CD8-positive, alpha-beta memory T cell (primary cell): Measurements from ENCODE around the gene HMGCS2. TPM values are rescaled to one million over a fixed set of nuclear protein-coding genes. Genes with fewer than 3 reads are reported as not detected.
A peak's percentile ranks its signal among the peaks of the same experiment; 100 is the strongest.

Experiments used
- CTCF ChIA-PET: fragments of 350-600 bp; sonication (Branson Sonifier 250); formaldehyde crosslinking; loops from one replicate; lab custom pipeline; 2021; ENCODE audit warnings: antibody characterized with exemption; lab: Charles Lee
- POLR2A ChIA-PET: fragments of 350-600 bp; sonication (Branson Sonifier 250); formaldehyde crosslinking; loops from one replicate; lab custom pipeline; 2021; ENCODE audit warnings: antibody characterized with exemption; lab: Charles Lee
- DNase-seq, 5 donors: peaks; one replicate each; pipeline versions ENCODE4 v3.0.0 to v3.0.0-alpha.2; 2020 to 2022; ENCODE audit warnings: mixed read lengths in 1 of 5
- H3K27ac ChIP-seq: one replicate; pipeline ENCODE4 v1.7.0; 2013; ENCODE audit warnings: low read depth, mild to moderate bottlenecking, low read length, moderate library complexity
- H3K27me3 ChIP-seq: 2 replicates; pipeline ENCODE4 v1.7.0; 2013; ENCODE audit warnings: low read length, mild to moderate bottlenecking; ENCODE audit not compliant: insufficient read depth, poor library complexity, severe bottlenecking
- H3K36me3 ChIP-seq: 2 replicates; pipeline ENCODE4 v1.7.0; 2013; ENCODE audit warnings: mild to moderate bottlenecking, low read length, moderate library complexity; ENCODE audit not compliant: insufficient read depth
- H3K4me1 ChIP-seq: 2 replicates; pipeline ENCODE4 v1.7.0; 2013; ENCODE audit warnings: mild to moderate bottlenecking, low read length, moderate library complexity; ENCODE audit not compliant: insufficient read depth
- H3K4me3 ChIP-seq: 2 replicates; pipeline ENCODE4 v1.7.0; 2013; ENCODE audit warnings: mild to moderate bottlenecking, low read length
- H3K9me3 ChIP-seq: 2 replicates; pipeline ENCODE4 v1.7.0; 2013; ENCODE audit warnings: mild to moderate bottlenecking, low read length
- H3K27ac Mint-ChIP-seq, 8 donors: one replicate each; pipeline ENCODE4 v1.8.0; 2020 to 2021; ENCODE audit warnings: mixed read lengths in 8 of 8, mild to moderate bottlenecking in 6 of 8, inconsistent platforms in 3 of 8, moderate library complexity in 3 of 8
- H3K27me3 Mint-ChIP-seq, 2 donors: one replicate each; pipeline ENCODE4 v1.8.0; 2020 to 2021; ENCODE audit warnings: mixed read lengths in 2 of 2, mild to moderate bottlenecking in 1 of 2, moderate library complexity in 1 of 2
- H3K36me3 Mint-ChIP-seq, 3 donors: one replicate each; pipeline ENCODE4 v1.8.0; 2020 to 2021; ENCODE audit warnings: mixed read lengths in 3 of 3, inconsistent platforms in 1 of 3, mild to moderate bottlenecking in 1 of 3
- H3K4me1 Mint-ChIP-seq, 3 donors: one replicate each; pipeline ENCODE4 v1.8.0; 2020 to 2021; ENCODE audit warnings: mixed read lengths in 3 of 3, inconsistent platforms in 1 of 3, mild to moderate bottlenecking in 1 of 3
- H3K4me3 Mint-ChIP-seq, 7 donors: one replicate each; pipeline ENCODE4 v1.8.0; 2020 to 2021; ENCODE audit warnings: mixed read lengths in 7 of 7, mild to moderate bottlenecking in 6 of 7, moderate library complexity in 4 of 7, inconsistent platforms in 2 of 7
- H3K9me3 Mint-ChIP-seq, 5 donors: one replicate each; pipeline ENCODE4 v1.8.0; 2020 to 2022; ENCODE audit warnings: mixed read lengths in 5 of 5, mild to moderate bottlenecking in 3 of 5, moderate library complexity in 2 of 5, inconsistent platforms in 1 of 5
- polyA plus RNA-seq: library from polyadenylated mRNA; unstranded; fragments of 300-500 nt; fragmentation: Illumina TruSeq; gene quantifications from one replicate; pipeline ENCODE4 v1.2.3, GENCODE V29; 2021
- total RNA-seq, 2 experiments: library from RNA; stranded (reverse); gene quantifications; one replicate each; pipeline ENCODE4 v1.2.3, GENCODE V29; 2021

Gene HMGCS2
- total and polyA plus RNA-seq, 3 experiments from 2014 or later = not detected

DNA sequence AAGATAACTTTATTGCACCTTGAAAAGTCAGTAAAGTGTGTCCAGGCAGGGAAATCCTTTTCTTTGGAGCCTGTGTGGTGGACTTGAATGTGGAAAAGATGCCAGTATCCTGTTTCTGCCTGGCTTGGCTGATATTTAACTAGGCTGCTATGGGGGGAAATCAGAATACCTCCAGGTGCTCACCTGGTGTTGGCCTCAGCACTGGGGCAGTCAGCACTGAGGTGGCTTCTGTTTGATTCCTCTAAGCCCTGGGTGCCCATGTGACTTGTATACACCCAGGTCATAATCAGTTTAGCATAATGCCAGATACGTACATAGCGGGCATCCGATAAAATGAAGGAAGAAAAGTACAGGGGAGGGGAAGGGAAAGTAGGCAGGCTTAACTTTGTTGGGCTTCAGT, 49.7 kb downstream of the HMGCS2 start:
- ChIA-PET POLR2A (no interaction called here), CTCF (no interaction called here)
- Histone ChIP-seq H3K36me3 (no peaks in the 10 kb centered on the region), H3K27ac (no peak overlapping the region), H3K4me1 (no peaks in the 10 kb centered on the region), H3K4me3 (no peak overlapping the region), H3K27me3 (no peaks in the 10 kb centered on the region), H3K9me3 (no peaks in the 10 kb centered on the region)
- no peak for DNase-seq
- H3K27me3 Mint-ChIP-seq = peaks cover 0 to 5% of the 10 kb centered on the region in 2 donors
- H3K36me3 Mint-ChIP-seq = peaks cover 0 to 2% (median 2%) of the 10 kb centered on the region in 3 donors
- no peaks in the 10 kb centered on the region for H3K9me3 Mint-ChIP-seq
- no peak overlapping the region for H3K27ac Mint-ChIP-seq
- peaks cover under 1 to 5% (median 1%) of the 10 kb centered on the region in 3 donors for H3K4me1 Mint-ChIP-seq
- H3K4me3 Mint-ChIP-seq = no peak overlapping the region

DNA sequence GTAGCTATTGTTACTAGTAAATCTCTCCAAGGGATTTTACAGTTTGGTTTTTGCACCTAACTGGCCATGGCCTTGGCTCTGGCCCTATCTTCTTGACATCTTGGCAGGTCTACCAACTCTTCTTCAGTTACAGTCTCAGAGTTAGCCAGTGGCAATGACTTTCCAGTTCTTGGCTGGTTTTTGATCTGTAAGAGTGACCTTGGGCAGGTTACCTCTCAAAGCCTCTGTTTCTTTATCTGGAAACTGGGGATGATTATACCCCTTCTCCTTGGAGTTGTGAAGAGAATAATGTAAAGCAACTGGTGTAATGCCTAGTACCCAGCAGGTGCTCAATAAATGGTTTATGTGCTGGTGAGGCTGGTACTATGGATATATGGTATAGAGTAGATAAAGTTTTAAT, 50.3 kb downstream of the HMGCS2 start:
- Mint-ChIP-seq H3K9me3 (no peaks in the 10 kb centered on the region), H3K27me3 (peaks cover 5% of the 10 kb centered on the region in 2 donors), H3K4me1 (peaks cover 2 to 6% (median 5%) of the 10 kb centered on the region in 3 donors), H3K36me3 (peaks cover 0 to 2% (median 2%) of the 10 kb centered on the region in 3 donors), H3K4me3 (no peak overlapping the region), H3K27ac (no peak overlapping the region)
- no peaks in the 10 kb centered on the region for H3K9me3 ChIP-seq
- no peaks in the 10 kb centered on the region for H3K27me3 ChIP-seq
- DNase-seq = no peak
- no peaks in the 10 kb centered on the region for H3K4me1 ChIP-seq
- H3K36me3 ChIP-seq = no peaks in the 10 kb centered on the region
- H3K4me3 ChIP-seq = no peak overlapping the region
- H3K27ac ChIP-seq = no peak overlapping the region
- CTCF ChIA-PET = no interaction called here
- POLR2A ChIA-PET = no interaction called here

DNA sequence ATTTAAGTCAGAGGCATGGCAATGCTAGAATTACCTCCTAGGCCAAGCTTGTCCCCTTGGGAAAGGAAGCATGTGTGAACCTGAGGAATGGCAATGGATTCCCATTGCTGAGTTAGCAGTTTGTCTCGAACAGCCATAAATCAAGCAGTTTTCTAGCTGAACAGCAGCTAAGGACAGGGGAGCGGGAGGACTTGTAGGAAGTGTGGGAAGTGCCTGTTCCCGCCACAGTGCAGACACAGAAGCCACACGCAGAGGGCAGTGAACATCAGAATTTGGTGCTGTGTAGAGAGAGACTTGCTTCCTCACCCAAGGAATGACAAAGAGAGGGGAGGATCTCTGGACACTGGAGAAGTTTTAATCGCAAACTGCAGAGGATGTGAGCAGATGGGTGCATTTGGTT, 53.2 kb downstream of the HMGCS2 start:
- no peaks in the 10 kb centered on the region for H3K9me3 ChIP-seq
- DNase-seq = no peak
- no peak overlapping the region for H3K27ac Mint-ChIP-seq
- CTCF ChIA-PET = no interaction called here
- H3K9me3 Mint-ChIP-seq = peaks cover 0 to 4% (median 0%) of the 10 kb centered on the region in 5 donors
- no peaks in the 10 kb centered on the region for H3K36me3 ChIP-seq
- no peak overlapping the region for H3K4me3 Mint-ChIP-seq
- H3K27ac ChIP-seq = no peak overlapping the region
- H3K4me1 ChIP-seq = no peaks in the 10 kb centered on the region
- POLR2A ChIA-PET = no interaction called here
- peaks cover 0 to 3% (median 0%) of the 10 kb centered on the region in 3 donors for H3K36me3 Mint-ChIP-seq
- H3K27me3 ChIP-seq = no peaks in the 10 kb centered on the region
- no peak overlapping the region for H3K4me3 ChIP-seq
- peaks cover 12 to 21% (median 20%) of the 10 kb centered on the region in 3 donors for H3K4me1 Mint-ChIP-seq
- H3K27me3 Mint-ChIP-seq = peaks cover 8 to 17% of the 10 kb centered on the region in 2 donors

DNA sequence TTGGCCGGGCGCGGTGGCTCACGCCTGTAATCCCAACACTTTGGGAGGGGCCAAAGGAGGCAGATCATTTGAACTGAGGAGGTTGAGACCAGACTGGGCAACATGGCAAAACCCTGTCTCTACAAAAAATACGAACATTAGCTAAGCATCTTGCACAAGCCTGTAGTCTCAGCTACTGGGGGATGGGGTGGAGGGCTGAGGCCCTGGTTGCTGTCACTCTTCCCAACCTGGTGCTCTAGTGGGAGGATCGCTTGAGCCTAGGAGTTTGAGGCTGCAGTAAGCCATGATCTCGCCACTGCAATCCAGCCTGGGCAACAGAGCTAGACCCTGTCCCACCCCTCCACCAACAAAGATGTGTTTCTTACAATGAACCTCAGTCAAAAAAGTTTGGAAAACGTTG, 54.1 kb downstream of the HMGCS2 start:
- CTCF ChIA-PET = no interaction called here
- H3K36me3 ChIP-seq = no peaks in the 10 kb centered on the region
- Mint-ChIP-seq H3K36me3 (peaks cover 0 to 3% (median 0%) of the 10 kb centered on the region in 3 donors), H3K4me1 (peaks cover 12 to 21% (median 20%) of the 10 kb centered on the region in 3 donors), H3K27ac (peak overlapping the region in 1 of 8 donors; percentile 72), H3K27me3 (peaks cover 8 to 17% of the 10 kb centered on the region in 2 donors), H3K9me3 (peaks cover 0 to 4% (median 0%) of the 10 kb centered on the region in 5 donors), H3K4me3 (no peak overlapping the region)
- no peaks in the 10 kb centered on the region for H3K4me1 ChIP-seq
- H3K27me3 ChIP-seq = no peaks in the 10 kb centered on the region
- POLR2A ChIA-PET = no interaction called here
- no peak for DNase-seq
- H3K4me3 ChIP-seq = no peak overlapping the region
- no peaks in the 10 kb centered on the region for H3K9me3 ChIP-seq
- no peak overlapping the region for H3K27ac ChIP-seq

DNA sequence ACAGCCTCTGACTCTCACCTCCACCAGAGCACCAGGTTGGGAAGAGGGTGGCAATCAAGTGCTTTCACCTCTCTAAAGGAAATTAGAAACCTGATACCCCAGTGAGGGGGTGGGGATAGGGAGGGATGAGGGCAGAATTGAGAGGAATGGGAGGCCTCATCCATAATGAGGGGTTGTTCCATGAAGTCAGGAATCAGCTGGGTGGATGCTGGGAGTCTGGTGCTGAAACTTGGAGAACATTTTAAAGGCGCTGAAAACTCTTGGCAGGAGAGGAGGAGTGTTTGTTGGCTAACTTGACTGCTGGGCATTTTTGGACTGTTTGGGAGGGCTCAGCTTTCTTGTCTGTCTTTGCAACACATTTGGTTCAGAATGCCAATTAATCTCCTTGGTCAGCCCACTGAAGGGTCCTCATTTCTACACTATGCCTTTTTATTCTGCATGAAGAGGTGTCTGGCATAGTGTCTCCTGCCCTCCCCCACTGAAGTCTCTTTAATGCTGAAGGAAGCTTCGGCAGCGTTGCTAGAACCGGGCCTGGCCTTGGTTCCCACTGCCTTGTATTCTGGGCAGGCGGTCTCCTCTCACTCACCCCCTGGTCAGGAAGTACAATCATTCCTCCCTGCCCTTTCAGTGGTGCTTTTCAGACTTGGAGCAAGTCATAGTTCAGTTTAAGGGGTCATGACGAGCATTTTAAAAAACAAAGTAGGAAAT, 54.8 kb downstream of the HMGCS2 start:
- Mint-ChIP-seq H3K36me3 (peaks cover 0 to 3% (median 0%) of the 10 kb centered on the region in 3 donors), H3K27ac (peak overlapping the region in 1 of 8 donors; percentile 72), H3K4me3 (peak overlapping the region; percentile 5 to 70 (median 63)), H3K4me1 (peaks cover 12 to 21% (median 20%) of the 10 kb centered on the region in 3 donors), H3K9me3 (peaks cover 0 to 4% (median 0%) of the 10 kb centered on the region in 5 donors), H3K27me3 (peaks cover 8 to 20% of the 10 kb centered on the region in 2 donors)
- Histone ChIP-seq H3K27ac (no peak overlapping the region), H3K36me3 (no peaks in the 10 kb centered on the region), H3K4me1 (no peaks in the 10 kb centered on the region), H3K4me3 (no peak overlapping the region), H3K27me3 (no peaks in the 10 kb centered on the region), H3K9me3 (no peaks in the 10 kb centered on the region)
- no peak for DNase-seq
- ChIA-PET CTCF (no interaction called here), POLR2A (no interaction called here)

DNA sequence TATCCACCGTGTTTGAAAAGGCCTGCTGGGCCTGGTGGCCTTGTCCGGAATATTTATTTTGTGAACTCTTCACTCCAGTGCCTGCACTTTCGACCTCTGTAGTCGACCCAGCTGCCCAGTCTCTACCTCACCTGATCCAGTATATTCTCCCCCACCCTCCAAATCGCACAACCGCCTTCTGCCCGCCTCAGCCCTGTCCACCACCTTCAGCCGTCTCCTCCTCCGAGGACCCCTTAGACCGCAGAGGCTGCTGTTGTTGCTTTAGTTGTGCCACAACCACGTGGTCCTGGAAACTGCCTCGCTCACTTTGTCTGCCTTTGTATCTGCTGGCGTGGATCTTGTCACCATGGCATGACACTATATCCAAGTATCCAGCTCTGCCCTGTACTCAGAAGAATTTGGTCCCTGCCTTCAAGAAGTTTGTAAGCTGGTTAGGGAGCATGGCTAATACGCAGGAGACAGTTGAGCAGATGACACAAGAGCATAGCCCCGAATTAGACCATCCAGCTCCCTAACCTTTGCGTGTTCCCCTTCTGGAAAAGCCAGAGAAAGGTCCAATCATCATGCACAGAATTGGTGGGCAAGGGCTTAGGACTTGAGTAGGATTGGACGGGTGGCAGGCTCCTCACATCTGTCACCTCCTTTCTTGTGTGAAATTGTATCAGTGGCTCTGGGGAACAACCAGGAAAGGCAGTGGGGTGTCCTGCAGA, 55.5 kb downstream of the HMGCS2 start:
- no peak for DNase-seq
- H3K27ac Mint-ChIP-seq = no peak overlapping the region

DNA sequence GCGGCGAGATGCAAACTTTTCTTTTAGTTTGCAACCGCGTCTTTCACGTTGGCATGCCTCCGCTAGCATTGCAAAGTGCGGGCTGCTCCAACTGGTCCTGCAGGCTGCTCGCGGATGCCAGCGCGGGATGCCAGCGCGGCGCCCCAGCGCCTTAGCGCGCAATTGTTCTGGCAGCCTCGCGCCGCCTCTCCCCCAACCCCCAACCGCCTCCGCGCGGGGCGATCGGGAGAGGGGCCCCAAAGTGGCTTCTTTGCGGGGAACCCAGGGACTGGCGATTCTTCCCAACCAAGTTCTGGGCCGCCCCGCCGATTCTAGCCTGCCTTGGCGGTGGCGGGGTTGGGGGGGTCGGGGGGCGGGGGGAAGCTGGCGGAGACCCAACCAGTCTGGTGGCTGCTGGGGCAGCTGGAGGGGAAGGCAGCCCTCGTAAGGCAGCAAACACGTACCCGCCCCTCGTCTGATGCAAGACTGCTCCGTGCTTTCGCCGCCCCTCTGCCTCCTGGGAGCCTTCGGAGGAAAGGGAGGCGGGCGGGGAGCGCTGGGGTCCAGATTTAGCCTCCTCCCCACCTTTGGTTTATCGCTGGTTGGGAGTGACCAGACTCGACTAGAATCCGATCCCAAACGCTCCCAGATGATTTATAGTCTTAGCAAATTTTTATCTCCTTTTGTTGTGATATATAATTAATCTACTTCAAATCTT, 56.2 kb downstream of the HMGCS2 start:
- H3K4me3 Mint-ChIP-seq = peak overlapping the region; percentile 87 to 96 (median 90)
- ChIA-PET CTCF (no interaction called here), POLR2A (no interaction called here)
- H3K36me3 Mint-ChIP-seq = peaks cover 0 to 3% (median 0%) of the 10 kb centered on the region in 3 donors
- Histone ChIP-seq H3K4me3 (peak overlapping the region; percentile 76), H3K4me1 (no peaks in the 10 kb centered on the region), H3K36me3 (no peaks in the 10 kb centered on the region), H3K27me3 (no peaks in the 10 kb centered on the region), H3K9me3 (no peaks in the 10 kb centered on the region), H3K27ac (no peak overlapping the region)
- H3K27me3 Mint-ChIP-seq = peaks cover 8 to 26% of the 10 kb centered on the region in 2 donors
- peak in 1 of 5 donors; percentile 41 for DNase-seq
- H3K4me1 Mint-ChIP-seq = peaks cover 12 to 21% (median 20%) of the 10 kb centered on the region in 3 donors
- H3K9me3 Mint-ChIP-seq = peaks cover 0 to 4% (median 0%) of the 10 kb centered on the region in 5 donors
- no peak overlapping the region for H3K27ac Mint-ChIP-seq

More for the DNA sequence above, 55.5 kb downstream of the HMGCS2 start:
- H3K4me3 Mint-ChIP-seq = peak overlapping the region; percentile 37 to 87 (median 69)
- Histone ChIP-seq H3K4me1 (no peaks in the 10 kb centered on the region), H3K9me3 (no peaks in the 10 kb centered on the region), H3K36me3 (no peaks in the 10 kb centered on the region), H3K27me3 (no peaks in the 10 kb centered on the region), H3K27ac (no peak overlapping the region), H3K4me3 (no peak overlapping the region)
- ChIA-PET CTCF (no interaction called here), POLR2A (no interaction called here)
- H3K4me1 Mint-ChIP-seq = peaks cover 12 to 21% (median 20%) of the 10 kb centered on the region in 3 donors
- H3K9me3 Mint-ChIP-seq = peaks cover 0 to 4% (median 0%) of the 10 kb centered on the region in 5 donors
- peaks cover 8 to 26% of the 10 kb centered on the region in 2 donors for H3K27me3 Mint-ChIP-seq
- H3K36me3 Mint-ChIP-seq = peaks cover 0 to 3% (median 0%) of the 10 kb centered on the region in 3 donors
